DND-41 (cell line): ENCODE data around the gene MRPL9.

ENCODE experiments used
- ATAC-seq: fragments of 200-7000 bp; cut with Tn5 transposase; 3 replicates; pipeline ENCODE4 v1.9.1; 2021; ENCODE audit warnings: low read depth; ENCODE audit not compliant: insufficient read depth
- DNase-seq: peaks from one replicate; pipeline ENCODE4 v3.0.0-alpha.2; 2020
- H2AFZ ChIP-seq: 2 replicates; pipeline ENCODE4 v1.6.0; 2012; ENCODE audit warnings: low read depth, low read length
- H3K27ac ChIP-seq: 2 replicates; pipeline ENCODE4 v1.5.1; 2012; ENCODE audit warnings: low read length, inconsistent platforms
- H3K27me3 ChIP-seq: fragments of 200-600 bp; sonication (generic); 2 replicates; pipeline ENCODE4 v1.6.0; 2012; ENCODE audit warnings: low read length, mild to moderate bottlenecking, inconsistent platforms; ENCODE audit not compliant: insufficient read depth, poor library complexity
- H3K36me3 ChIP-seq: 2 replicates; pipeline ENCODE4 v1.5.1; 2012; ENCODE audit warnings: low read length, inconsistent platforms; ENCODE audit not compliant: insufficient read depth
- H3K4me1 ChIP-seq: 2 replicates; pipeline ENCODE4 v1.5.1; 2012; ENCODE audit warnings: mild to moderate bottlenecking, low read length; ENCODE audit not compliant: insufficient read depth
- H3K4me2 ChIP-seq: 2 replicates; pipeline ENCODE4 v1.6.0; 2012; ENCODE audit warnings: mild to moderate bottlenecking, moderate library complexity, low read length, inconsistent platforms; ENCODE audit not compliant: insufficient read depth
- H3K4me3 ChIP-seq, 2 experiments: fragments of 200-600 bp in 1 of 2; shearing (Covaris generic) in 1 of 2; 2 replicates each; pipeline ENCODE4 v1.5.1; 2012 to 2016; ENCODE audit warnings: inconsistent platforms in 2 of 2, low read length in 2 of 2, mild to moderate bottlenecking in 2 of 2, low read depth in 1 of 2, moderate library complexity in 1 of 2
- H3K79me2 ChIP-seq: 2 replicates; pipeline ENCODE4 v1.6.0; 2012; ENCODE audit warnings: low read length, inconsistent platforms; ENCODE audit not compliant: insufficient read depth
- H3K9ac ChIP-seq: 2 replicates; pipeline ENCODE4 v1.6.0; 2012; ENCODE audit warnings: low read depth, mild to moderate bottlenecking, inconsistent platforms, low read length, moderate library complexity
- H3K9me3 ChIP-seq: 2 replicates; pipeline ENCODE4 v1.5.1; 2012; ENCODE audit warnings: low read length, moderate library complexity, mild to moderate bottlenecking, inconsistent platforms; ENCODE audit not compliant: insufficient read depth, severe bottlenecking
- H4K20me1 ChIP-seq: 2 replicates; pipeline ENCODE4 v1.6.0; 2012; ENCODE audit warnings: low read length; ENCODE audit not compliant: insufficient read depth
- EZH2 ChIP-seq: IDR thresholded peaks from 3 replicates; pipeline ENCODE4 v1.6.1; 2012; ENCODE audit warnings: borderline replicate concordance, low read depth, mild to moderate bottlenecking, moderate library complexity, low read length, inconsistent platforms; ENCODE audit not compliant: severe bottlenecking
- TF ChIP-seq, protein P1 (sequence below): IDR thresholded peaks from 2 replicates; pipeline ENCODE4 v1.5.1; 2012; ENCODE audit warnings: borderline replicate concordance, low read length, moderate library complexity, mild to moderate bottlenecking; ENCODE audit not compliant: poor library complexity, severe bottlenecking; ENCODE audit errors: extremely low read depth

MRPL9 gene

GRCh38 chr1:151721788-151722510 lies 41.3 kb downstream of the MRPL9 start:
- Histone ChIP-seq H3K36me3 (no peaks in the 10 kb centered on the region), H3K4me2 (peak overlapping the region; percentile 52), H3K79me2 (no peaks in the 10 kb centered on the region), H2AFZ (no peak overlapping the region), H3K4me1 (peaks cover 7% of the 10 kb centered on the region), H3K27me3 (peaks cover 31% of the 10 kb centered on the region), H3K4me3 (0 out of 4 replicates have a peak overlapping the region, but pooled peaks of 1 of the 2 experiments have one; percentile 26), H3K27ac (no peak overlapping the region), H3K9ac (no peak overlapping the region), H4K20me1 (no peaks in the 10 kb centered on the region), H3K9me3 (no peaks in the 10 kb centered on the region)
- no peak for DNase-seq
- no peak for ATAC-seq
- no peak for TF ChIP-seq EZH2
- TF ChIP-seq, protein P1, sequence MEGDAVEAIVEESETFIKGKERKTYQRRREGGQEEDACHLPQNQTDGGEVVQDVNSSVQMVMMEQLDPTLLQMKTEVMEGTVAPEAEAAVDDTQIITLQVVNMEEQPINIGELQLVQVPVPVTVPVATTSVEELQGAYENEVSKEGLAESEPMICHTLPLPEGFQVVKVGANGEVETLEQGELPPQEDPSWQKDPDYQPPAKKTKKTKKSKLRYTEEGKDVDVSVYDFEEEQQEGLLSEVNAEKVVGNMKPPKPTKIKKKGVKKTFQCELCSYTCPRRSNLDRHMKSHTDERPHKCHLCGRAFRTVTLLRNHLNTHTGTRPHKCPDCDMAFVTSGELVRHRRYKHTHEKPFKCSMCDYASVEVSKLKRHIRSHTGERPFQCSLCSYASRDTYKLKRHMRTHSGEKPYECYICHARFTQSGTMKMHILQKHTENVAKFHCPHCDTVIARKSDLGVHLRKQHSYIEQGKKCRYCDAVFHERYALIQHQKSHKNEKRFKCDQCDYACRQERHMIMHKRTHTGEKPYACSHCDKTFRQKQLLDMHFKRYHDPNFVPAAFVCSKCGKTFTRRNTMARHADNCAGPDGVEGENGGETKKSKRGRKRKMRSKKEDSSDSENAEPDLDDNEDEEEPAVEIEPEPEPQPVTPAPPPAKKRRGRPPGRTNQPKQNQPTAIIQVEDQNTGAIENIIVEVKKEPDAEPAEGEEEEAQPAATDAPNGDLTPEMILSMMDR, result no peak

DNA sequence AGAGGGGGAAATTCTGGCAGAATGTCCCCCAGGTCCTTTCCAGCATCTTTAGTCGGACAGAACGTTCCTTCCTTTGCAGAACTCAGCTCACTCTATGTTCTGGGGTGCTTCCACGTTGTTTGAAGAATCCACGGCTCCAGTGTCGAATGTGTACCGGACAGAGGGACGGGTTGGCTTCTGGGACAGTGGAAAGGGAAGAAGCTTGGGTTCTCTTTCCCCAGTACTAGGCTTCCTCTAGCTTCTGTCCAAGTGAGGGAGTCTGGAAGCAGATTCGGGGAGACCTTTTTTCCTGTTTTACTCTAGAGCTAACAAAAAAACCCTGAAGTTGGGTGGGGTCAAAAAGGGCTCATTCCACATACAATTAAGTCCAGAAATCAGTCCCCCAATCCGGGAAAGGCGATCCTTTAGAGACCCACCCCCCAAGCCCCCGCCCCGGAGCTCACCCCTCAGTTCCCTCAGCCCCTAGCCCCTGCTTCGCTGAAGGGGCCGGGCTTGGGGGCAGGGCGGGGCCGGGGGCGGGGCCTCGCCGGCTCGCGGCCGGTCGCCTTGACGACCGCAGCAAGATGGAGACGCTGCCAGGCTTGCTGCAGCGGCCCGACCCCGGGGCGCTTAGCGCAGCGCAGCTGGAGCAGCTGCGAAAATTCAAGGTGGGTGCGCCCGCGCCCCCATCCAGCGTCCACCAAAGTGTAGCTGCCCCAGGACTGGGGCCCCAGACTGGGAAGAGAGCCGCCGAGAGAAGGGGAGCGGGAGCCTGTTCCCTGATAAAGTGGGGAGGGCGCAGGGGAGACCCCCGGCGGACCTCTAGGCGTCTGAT lies 42.1 kb downstream of the MRPL9 start, which contains the start of gene RIIAD1:
TSS of gene RIIAD1 (plus strand) at position 549 of the 814 bp plus-strand sequence. CDS start at position 564, 15 bp downstream.
- ATAC-seq, result peak; percentile 90
- H3K36me3 ChIP-seq, result no peaks in the 10 kb centered on the region
- H3K4me1 ChIP-seq, result peaks cover 7% of the 10 kb centered on the region
- H2AFZ ChIP-seq, result no peak within 1 kb of the TSS
- TF ChIP-seq, protein P1, result no peak
- TF ChIP-seq EZH2, result no peak
- peak within 1 kb of the TSS; percentile 52 for H3K4me2 ChIP-seq
- H3K9me3 ChIP-seq, result no peaks in the 10 kb centered on the region
- H3K27me3 ChIP-seq, result peaks cover 31% of the 10 kb centered on the region
- DNase-seq, result peak; percentile 44
- no peak within 1 kb of the TSS for H3K9ac ChIP-seq
- no peaks in the 10 kb centered on the region for H4K20me1 ChIP-seq
- no peaks in the 10 kb centered on the region for H3K79me2 ChIP-seq
- H3K4me3 ChIP-seq, result 0 out of 4 replicates have a peak within 1 kb of the TSS, but pooled peaks of 1 of the 2 experiments have one; percentile 26
- no peak within 1 kb of the TSS for H3K27ac ChIP-seq

GRCh38 chr1:151720554-151720953 lies 42.7 kb downstream of the MRPL9 start:
- peaks cover 7% of the 10 kb centered on the region for H3K4me1 ChIP-seq
- no peaks in the 10 kb centered on the region for H3K79me2 ChIP-seq
- ATAC-seq (0 out of 3 replicates have a peak, but pooled peaks have one; percentile 18), DNase-seq (no peak)
- no peaks in the 10 kb centered on the region for H4K20me1 ChIP-seq
- H3K27ac ChIP-seq, result no peak overlapping the region
- H3K9ac ChIP-seq, result no peak overlapping the region
- peaks cover 28% of the 10 kb centered on the region for H3K27me3 ChIP-seq
- TF ChIP-seq, protein P1, result no peak
- no peak for TF ChIP-seq EZH2
- H3K9me3 ChIP-seq, result no peaks in the 10 kb centered on the region
- H3K4me2 ChIP-seq, result peak overlapping the region; percentile 52; the same call in 1 of the 2 replicates
- H2AFZ ChIP-seq, result no peak overlapping the region
- H3K4me3 ChIP-seq, result no peak overlapping the region
- H3K36me3 ChIP-seq, result no peaks in the 10 kb centered on the region
